Activated B cell treated with CpG ODN at 0.5 μM for 24 hours (primary cell): ENCODE measurements around the gene PI4KA. TPM values are rescaled to one million over a fixed set of nuclear protein-coding genes. Genes with fewer than 3 reads are reported as not detected.

Source experiments
- ATAC-seq: fragments of 200-7000 bp; cut with Tn5 transposase; one replicate; pipeline ENCODE4 v1.10.0; 2021; ENCODE audit warnings: low read depth, mild to moderate bottlenecking, moderate library complexity
- CTCF ChIA-PET: fragments of 350-600 bp; sonication (Branson Sonifier 250); formaldehyde crosslinking; loops from one replicate; lab custom pipeline; 2021; ENCODE audit warnings: antibody characterized with exemption; lab: Charles Lee
- POLR2A ChIA-PET: fragments of 350-600 bp; sonication (Branson Sonifier 250); formaldehyde crosslinking; loops from one replicate; lab custom pipeline; 2021; ENCODE audit warnings: antibody characterized with exemption; lab: Charles Lee
- DNase-seq: peaks from one replicate; pipeline ENCODE4 v3.0.0; 2022
- H3K27ac Mint-ChIP-seq: one replicate; pipeline ENCODE4 v1.8.0; 2020; ENCODE audit warnings: mixed read lengths
- H3K27me3 Mint-ChIP-seq: one replicate; pipeline ENCODE4 v1.8.0; 2021; ENCODE audit warnings: mixed read lengths
- H3K36me3 Mint-ChIP-seq: one replicate; pipeline ENCODE4 v1.8.0; 2021; ENCODE audit warnings: low read depth, mixed read lengths
- H3K4me1 Mint-ChIP-seq: one replicate; pipeline ENCODE4 v1.8.0; 2021; ENCODE audit warnings: mixed read lengths
- H3K4me3 Mint-ChIP-seq: one replicate; pipeline ENCODE4 v1.8.0; 2020; ENCODE audit warnings: mild to moderate bottlenecking, mixed read lengths
- H3K9me3 Mint-ChIP-seq: one replicate; pipeline ENCODE4 v1.8.0; 2020; ENCODE audit warnings: mixed read lengths
- intact Hi-C: fragments of 100-400 bp; cut with micrococcal nuclease; formaldehyde crosslinking; loops from one replicate; pipeline ENCODE4 v1.15.1; 2024
- total RNA-seq: library from RNA; stranded (reverse); gene quantifications from 2 replicates; pipeline ENCODE4 v1.2.3, GENCODE V29; 2022
- TF ChIP-seq, protein P1 (sequence below): fragments of 200-600 bp; IDR thresholded peaks from one replicate; pipeline ENCODE4 v1.8.0; 2022; ENCODE audit warnings: antibody characterized with exemption, mild to moderate bottlenecking

PI4KA gene
- total RNA-seq, 1 donor from 2014 or later = 114 TPM

DNA sequence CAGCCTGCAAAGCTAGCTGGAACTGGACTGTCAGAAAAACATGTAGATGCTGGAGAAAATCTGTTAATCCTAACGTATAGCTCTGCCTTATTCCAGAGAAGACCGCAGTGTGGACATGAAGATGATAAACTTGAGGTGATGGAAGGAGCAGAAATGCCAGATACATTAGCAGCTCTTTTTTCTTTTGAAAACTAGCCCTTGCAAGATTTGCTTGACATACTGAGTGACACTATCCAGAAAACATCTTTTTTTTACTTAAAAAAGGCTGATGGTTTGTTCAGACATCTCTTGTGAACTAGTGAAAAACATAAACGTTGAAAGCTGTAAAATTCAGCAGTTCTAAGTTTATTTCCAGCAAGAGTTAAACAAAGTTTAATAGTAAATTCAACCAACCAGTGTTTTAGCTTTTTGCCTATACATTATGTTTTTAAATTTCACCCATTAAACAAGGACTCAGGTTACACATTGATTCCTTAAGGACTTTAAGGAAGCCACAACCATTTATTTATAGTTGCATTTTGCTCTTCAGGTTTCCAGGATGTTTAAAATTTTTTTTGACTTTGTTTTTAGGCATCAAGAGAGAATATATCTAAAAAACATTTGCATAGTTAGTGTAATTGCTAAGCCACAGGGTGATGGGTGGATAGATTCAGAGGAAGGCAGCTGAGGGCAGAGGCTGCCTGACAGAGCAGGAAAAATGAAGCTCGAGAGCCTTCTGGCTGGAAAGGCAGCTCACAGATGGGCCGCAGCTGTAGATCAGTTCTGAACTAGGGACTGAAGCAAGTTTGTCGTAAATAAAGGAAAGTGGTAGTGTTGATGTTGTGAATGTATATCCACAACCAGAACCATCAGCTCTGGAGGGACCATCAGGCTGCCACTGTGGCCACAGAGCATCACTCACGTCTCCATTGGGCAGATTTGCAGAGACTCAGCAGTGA, 9.7 kb upstream of the PI4KA start:
- TF ChIP-seq, protein P1, sequence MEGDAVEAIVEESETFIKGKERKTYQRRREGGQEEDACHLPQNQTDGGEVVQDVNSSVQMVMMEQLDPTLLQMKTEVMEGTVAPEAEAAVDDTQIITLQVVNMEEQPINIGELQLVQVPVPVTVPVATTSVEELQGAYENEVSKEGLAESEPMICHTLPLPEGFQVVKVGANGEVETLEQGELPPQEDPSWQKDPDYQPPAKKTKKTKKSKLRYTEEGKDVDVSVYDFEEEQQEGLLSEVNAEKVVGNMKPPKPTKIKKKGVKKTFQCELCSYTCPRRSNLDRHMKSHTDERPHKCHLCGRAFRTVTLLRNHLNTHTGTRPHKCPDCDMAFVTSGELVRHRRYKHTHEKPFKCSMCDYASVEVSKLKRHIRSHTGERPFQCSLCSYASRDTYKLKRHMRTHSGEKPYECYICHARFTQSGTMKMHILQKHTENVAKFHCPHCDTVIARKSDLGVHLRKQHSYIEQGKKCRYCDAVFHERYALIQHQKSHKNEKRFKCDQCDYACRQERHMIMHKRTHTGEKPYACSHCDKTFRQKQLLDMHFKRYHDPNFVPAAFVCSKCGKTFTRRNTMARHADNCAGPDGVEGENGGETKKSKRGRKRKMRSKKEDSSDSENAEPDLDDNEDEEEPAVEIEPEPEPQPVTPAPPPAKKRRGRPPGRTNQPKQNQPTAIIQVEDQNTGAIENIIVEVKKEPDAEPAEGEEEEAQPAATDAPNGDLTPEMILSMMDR = no peak
- no peak for DNase-seq
- intact Hi-C loops = no loop called here
- Mint-ChIP-seq H3K4me3 (no peak overlapping the region), H3K36me3 (peaks cover 48% of the 10 kb centered on the region), H3K9me3 (no peaks in the 10 kb centered on the region), H3K27me3 (no peaks in the 10 kb centered on the region), H3K27ac (no peak overlapping the region), H3K4me1 (no peaks in the 10 kb centered on the region)
- no peak for ATAC-seq
- ChIA-PET CTCF (no interaction called here), POLR2A (no interaction called here)

DNA sequence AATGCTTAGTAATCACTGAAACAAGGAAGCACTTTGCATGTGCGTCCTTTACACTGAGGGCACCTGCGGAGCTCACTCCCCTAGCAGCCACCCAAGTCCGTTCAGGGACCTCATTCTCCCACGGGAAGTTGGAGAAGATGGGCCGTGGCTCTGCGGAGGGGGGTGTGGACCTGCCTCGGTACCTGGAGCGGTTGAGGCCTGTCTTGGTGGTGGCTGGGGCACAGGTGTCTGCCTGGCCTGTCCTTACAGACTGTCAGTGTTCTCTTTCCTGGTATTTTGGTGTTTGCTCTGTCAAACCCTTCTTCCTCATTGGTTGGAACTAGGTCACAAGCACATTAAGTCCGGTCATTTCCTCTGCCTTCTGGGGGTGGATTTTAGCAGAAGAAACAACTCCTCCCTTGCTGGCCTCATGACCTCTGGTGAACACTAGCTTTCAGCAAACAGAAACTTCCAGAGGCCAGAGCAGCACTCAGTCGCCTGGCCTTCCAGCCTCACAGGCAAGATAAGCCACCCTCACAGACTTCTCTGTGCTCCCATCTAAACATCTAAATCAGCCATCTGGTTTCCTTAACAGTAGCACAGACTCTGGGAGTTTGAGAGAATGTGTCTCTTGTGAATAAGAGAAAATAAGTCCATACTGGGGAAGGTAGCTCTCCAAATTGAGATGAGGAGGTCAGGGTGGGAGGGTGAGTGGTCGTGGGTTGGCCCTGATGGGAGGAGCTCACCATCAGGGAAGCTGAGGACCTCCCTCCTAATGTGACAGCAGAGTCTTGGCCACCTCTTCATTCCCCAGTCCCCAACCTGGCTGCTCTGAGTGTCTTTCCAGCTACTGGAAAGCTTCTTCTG, 8.8 kb upstream of the PI4KA start:
- intact Hi-C loops = no loop called here
- CTCF ChIA-PET = no interaction called here
- Mint-ChIP-seq H3K36me3 (peaks cover 48% of the 10 kb centered on the region), H3K4me1 (peaks cover under 1% of the 10 kb centered on the region), H3K27ac (no peak overlapping the region), H3K9me3 (no peaks in the 10 kb centered on the region), H3K27me3 (no peaks in the 10 kb centered on the region), H3K4me3 (no peak overlapping the region)
- no peak for ATAC-seq
- POLR2A ChIA-PET = no interaction called here
- TF ChIP-seq, protein P1 = no peak
- no peak for DNase-seq

DNA sequence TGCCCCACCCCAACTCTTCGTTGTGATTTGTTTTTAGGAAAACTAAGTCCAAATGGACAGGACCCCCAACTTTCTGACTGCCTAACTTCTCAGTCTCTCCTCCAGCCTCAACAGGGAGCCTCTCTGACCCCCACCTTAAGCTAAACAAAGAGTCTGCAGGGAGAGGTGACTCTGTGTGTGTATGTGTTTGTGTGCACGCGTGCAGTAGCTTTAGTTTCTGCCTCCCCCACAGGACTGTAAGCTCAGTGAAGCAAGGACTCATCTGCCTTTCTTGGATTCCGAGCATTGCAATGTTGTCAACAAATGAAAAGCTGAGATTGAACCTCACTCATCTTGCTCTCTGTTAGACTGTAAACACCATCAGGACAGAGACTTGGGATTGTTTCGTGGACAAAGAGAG, 8.1 kb upstream of the PI4KA start:
- CTCF ChIA-PET = no interaction called here
- intact Hi-C loops = no loop called here
- DNase-seq = no peak
- H3K27me3 Mint-ChIP-seq = no peaks in the 10 kb centered on the region
- peaks cover 53% of the 10 kb centered on the region for H3K36me3 Mint-ChIP-seq
- no peak overlapping the region for H3K4me3 Mint-ChIP-seq
- H3K9me3 Mint-ChIP-seq = no peaks in the 10 kb centered on the region
- H3K27ac Mint-ChIP-seq = no peak overlapping the region
- ATAC-seq = no peak
- TF ChIP-seq, protein P1 = no peak
- peaks cover 6% of the 10 kb centered on the region for H3K4me1 Mint-ChIP-seq
- POLR2A ChIA-PET = no interaction called here

DNA sequence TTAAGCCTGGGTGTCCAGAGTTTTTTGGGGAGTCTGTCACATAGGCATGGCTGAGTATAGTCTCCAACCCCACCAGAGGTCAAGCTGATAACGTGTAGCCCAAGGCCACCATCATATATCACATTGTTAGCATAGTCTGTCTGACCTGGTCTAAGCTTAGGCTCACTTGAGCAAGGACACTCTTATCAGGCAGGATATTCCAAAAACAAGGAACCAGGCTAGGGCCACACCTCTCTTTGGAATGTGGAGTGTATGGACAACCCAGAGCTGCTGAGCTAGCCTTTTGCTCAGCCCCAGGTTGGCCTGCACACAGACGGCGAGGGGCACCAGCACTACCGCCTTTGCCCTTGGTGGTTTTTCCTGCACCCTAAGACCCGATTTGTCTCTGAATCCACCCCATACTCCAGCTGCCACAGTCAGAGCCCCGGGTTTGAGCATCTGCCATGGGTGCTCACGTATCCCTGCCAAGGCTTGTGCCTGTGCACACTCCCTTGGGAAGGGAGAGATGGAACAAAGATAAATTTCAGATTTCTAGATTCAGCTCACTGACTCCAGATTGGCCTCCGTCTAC, 7.3 kb upstream of the PI4KA start:
- Mint-ChIP-seq H3K27ac (no peak overlapping the region), H3K36me3 (peaks cover 50% of the 10 kb centered on the region), H3K4me3 (no peak overlapping the region), H3K27me3 (no peaks in the 10 kb centered on the region), H3K9me3 (no peaks in the 10 kb centered on the region), H3K4me1 (peaks cover 6% of the 10 kb centered on the region)
- CTCF ChIA-PET = interaction anchor here (0.6 kb wide), 1 partner anchor 354 kb away, joined by 4 read pairs; no protein-coding TSS in a partner anchor
- POLR2A ChIA-PET = interaction anchor here (0.6 kb wide), 2 partner anchors 53 to 1093 kb away, joined by 3 to 5 read pairs; no protein-coding TSS in a partner anchor
- TF ChIP-seq, protein P1 = no peak
- DNase-seq (no peak), ATAC-seq (no peak)
- intact Hi-C loops = no loop called here
